ENCODE measurements around the gene TMOD4.
"Not testable (repeated sequence)": the region's sequence is repeated elsewhere in the genome, so short reads cannot be mapped to it uniquely, and the experiment has no call there.

TMOD4 gene

DNA sequence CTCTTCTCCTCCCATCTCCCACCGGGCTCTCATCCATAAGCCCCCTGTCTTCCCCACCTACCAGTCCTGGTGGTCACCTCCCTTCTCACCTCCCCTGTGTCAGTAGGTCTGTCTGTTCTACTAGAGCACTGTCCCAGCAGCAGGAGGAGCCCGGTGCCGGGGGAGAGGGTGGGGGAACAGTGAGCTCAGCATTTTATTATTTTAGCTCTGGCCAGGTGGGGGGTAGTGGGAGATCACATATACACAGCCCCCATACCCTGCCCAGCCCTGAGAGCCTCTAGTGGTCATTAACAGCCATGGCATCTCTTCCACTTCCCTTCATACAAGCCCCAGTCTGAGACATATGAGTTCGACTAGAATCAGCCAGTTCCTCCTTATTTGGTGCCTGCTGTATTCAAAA is at the start of gene TMOD4:
Gene TMOD4, minus strand, starts transcription at position 119 of the 400 bp plus-strand sequence. CDS start 1,106 bp downstream, outside the sequence.
- DNase-seq, result peak; percentile 80 to 88

DNA sequence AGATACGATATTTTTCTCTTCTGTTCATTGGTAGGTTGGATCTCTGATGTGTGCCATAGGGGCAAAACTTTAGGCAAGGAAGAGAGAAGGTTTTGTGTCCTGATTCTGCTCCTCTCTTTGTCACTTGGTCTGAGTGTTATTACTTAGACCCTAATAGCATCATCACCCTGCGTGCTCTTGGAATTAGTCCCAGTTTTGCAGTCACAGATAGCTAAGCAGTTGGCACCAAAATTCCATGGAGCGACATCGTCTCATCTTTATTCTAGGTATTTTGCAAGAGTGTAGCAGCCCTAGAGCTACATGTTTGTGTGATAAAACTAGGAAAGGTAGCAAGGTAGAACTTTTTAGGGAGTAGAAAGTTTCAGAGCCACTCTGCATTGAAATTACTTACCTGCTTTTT is 46.3 kb upstream of the TMOD4 start:
- DNase-seq, result no peak

DNA sequence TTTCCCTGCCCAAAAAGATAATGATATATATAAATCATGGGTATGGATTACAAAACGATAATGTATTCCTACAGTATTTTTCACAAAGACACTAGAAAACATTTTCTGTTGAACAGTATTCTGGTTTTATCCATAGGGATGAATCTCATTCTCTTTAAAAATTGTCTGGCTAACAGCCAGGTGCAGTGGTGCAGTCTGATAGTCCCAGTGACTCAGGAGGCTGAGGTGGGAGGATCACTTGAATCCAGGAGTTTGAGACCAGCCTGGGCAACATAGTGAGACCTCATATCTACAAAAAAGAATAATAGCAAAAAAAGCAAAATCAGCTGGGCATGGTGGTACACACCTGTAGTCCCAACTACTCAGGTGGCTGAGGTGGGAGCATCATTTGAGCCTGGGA is 45.8 kb upstream of the TMOD4 start:
- no peak for DNase-seq

DNA sequence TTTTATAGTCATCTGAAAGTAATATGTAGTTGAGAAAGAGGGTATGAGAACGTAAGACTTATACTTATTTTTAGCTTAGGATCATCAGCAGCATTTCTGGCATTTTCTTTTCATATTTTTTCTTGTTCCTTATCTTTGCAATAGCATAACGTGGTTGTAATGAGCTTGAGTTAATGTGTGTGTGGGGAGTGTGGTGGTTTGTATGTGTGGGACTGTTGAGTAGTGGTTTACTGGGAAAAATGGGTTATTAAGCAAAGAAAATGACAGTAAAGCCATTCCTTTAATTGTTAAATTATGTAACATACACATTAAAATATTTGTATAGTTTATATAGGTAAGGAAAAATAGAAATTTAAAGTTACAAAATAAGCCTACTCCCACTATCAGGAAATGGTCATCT is 37.8 kb upstream of the TMOD4 start:
- DNase-seq, result no peak

DNA sequence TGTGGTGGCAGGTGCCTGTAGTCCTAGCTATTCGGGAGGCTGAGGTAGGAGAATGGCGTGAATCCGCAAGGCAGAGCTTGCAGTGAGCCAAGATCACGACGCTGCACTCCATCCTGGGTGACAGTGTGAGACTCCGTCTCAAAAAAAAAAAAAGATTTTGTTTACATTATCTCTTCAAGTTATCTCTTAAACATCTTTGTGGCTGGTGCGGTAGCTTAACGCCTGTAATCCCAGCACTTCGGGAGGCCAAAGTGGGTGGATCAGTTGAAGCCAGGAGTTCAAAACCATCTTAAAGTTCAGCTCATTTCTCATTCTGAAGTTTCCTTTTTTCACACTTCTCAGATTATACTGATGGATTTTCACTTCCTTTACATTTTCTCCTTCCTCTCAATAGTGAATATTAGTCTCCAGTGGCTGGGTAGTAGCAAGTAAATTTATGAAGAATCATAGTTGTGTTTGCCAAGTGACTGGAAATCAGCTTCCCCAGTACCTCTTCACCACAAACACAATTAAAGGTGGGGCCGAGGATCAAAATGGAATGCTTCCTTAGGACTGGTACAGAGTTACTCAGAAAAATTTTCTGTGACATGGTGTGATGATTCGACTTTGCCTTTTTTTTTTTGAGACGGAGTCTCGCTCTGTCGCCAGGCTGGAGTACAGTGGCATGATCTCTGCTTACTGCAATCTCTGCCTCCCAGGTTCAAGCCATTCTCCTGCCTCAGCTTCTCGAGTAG is 36.4 kb upstream of the TMOD4 start:
- no peak for DNase-seq

DNA sequence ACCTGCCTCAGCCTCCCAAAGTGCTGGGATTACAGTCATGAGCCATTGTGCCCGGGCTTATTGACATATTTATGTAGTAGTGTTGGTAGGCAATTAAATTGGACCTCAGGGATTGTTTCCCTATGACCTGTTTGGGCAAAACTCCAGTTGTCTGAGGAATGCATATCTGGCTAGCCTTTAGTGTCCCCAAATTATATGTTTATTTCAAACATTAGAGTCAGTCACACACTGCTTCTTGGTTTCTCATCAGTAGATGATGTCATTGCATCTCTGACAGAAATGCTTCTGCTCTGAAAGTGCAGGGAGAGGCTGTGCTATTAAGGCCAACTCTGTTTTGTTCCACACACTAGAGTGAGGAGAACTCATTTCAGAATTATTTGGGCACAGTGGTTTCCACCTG is 35.0 kb upstream of the TMOD4 start:
- DNase-seq, result no peak

DNA sequence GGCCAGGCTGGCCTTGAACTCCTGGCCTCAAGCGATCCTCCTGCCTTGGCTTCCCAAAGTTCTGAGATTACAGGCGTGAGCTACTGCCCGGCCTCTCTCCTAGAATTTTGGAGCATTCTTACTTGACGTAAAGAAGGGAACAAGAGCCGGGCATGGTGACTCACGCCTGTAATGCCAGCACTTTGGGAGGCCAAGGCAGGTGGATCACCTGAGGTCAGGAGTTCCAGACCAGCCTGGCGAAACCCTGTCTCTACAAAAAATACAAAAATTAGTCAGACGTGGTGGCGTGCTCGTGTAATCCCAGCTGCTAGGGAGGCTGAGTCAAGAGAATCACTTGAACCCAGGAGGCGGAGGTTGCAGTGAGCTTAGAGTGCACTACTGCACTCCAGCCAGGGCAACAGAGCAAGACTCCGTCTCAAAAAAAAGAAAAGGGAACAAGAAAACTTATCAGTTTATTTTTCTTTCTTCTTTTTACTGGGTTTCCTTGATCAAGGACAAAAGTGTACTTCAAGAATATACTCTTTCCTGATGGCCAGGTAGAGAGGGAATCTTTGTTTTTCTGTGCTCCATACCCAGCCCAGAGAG is 29.7 kb upstream of the TMOD4 start:
- not testable (repeated sequence) for DNase-seq

DNA sequence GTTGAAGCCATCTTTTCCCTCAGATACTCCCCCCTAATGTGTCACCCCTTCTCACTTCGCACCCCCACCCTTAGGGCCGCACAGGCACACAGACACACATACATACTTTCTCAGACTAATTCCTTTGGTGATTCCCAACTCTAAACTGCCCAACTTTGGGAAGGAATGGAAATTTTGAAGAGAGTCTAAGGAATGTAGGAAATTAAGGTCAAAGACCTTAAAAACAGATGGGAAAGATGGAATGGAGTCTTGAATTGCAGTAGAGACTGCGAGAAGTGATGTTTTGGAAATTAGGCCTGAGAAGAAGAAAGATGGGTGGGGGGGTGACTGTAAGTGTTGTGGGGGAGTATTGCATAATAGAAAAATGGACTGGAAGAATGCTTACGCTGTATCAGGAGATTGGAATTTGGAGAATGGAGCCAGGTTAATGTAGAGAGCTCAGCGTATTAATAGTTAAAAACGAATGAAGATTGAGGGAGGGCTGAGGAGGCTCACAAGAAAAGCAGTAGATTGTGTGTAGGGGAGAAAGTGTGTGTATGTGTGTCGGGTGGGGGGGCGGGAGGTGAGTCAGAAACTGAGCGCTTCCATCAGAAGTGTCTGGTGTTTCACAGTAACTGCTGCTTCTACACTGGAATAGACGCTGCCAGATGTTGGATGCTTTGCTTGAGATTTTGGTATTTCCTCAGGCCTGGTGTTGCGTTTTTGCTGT is 24.2 kb upstream of the TMOD4 start:
- DNase-seq, result no peak

DNA sequence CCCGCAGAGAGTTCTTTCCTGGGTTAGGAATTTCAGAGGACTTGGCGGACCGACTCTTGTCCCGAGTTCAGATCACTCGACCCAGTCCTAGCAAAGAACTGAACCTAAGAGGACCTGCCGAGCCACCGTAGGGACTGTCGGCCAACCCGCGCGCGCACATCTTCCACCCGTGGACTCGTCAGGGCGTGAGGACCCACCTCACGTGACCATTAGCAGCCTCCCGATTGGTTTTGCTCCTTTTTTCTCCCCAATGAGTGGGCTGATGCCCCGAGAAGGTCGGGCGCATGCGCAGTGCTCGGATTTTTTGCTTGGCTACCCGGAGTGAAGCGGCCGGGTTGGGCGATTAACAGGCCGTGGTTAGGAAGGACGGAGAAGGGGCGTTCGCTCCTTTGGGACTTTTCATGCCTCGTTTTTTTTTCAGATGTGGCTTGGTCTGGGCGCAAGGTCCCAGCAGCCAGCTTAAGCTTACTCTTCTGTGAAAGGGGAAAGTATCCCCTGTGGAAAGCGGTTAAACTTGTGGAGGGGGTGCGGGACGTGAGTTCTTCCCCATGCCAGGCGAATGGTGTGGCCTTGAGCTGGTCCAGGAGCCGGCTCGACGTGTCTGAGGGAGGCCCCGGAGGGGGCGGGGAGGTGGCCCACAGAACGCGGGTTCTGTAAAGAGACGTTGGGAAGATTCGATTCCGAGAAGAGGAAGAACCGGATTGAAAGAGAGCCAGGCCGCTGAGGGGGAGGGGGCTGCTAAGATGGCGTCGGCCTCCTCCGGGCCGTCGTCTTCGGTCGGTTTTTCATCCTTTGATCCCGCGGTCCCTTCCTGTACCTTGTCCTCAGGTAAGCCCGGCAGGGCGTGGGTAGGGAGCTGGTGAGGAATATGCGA is 22.7 kb upstream of the TMOD4 start, which contains the start of gene PIP5K1A:
Gene PIP5K1A, plus strand, starts transcription at position 299 of the 874 bp plus-strand sequence. Its CDS starts 445 bp downstream, at position 744.
- peak; percentile 98 to 99 for DNase-seq

DNA sequence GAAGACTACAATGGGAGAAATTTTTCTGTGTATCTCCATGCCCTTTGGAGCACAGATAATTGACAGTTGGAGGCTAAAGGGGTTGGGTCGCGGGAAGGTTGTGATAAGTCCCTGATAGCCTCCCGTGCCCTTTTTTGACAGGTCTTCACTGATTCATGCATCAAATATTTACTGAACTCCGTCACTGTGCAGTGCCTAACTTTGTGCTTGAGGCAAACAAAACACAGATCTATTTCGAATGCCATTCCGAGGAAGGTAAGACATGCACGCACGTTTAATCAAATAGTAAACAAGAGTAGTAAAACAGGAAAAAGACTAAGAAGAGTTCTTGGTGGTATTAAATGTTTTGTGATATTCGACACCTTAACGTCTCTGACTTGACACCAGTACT is 22.1 kb upstream of the TMOD4 start:
- DNase-seq, result no peak

DNA sequence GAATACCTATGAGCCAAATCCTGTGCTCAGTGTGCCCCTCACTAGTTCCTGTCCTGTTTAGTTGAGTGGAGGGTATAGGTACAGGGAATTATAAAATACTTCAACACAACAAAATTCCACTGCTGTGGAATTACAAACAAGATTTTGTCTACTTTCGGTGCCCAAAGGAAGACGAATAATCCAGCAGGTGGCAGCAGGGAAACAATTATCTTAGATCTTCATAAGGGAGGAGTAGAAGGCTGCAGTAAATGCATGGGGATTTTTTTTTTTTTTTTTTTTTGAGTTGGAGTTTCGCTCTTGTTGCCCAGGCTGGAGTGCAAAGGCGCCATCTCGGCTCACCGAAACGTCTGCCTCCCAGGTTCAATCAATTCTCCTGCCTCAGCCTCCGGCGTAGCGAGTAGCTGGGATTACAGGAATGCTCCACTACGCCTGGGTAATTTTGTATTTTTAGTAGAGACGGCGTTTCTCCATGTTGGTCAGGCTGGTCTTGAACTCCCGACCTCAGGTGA is 20.6 kb upstream of the TMOD4 start:
- peak; percentile 90 to 93 for DNase-seq

DNA sequence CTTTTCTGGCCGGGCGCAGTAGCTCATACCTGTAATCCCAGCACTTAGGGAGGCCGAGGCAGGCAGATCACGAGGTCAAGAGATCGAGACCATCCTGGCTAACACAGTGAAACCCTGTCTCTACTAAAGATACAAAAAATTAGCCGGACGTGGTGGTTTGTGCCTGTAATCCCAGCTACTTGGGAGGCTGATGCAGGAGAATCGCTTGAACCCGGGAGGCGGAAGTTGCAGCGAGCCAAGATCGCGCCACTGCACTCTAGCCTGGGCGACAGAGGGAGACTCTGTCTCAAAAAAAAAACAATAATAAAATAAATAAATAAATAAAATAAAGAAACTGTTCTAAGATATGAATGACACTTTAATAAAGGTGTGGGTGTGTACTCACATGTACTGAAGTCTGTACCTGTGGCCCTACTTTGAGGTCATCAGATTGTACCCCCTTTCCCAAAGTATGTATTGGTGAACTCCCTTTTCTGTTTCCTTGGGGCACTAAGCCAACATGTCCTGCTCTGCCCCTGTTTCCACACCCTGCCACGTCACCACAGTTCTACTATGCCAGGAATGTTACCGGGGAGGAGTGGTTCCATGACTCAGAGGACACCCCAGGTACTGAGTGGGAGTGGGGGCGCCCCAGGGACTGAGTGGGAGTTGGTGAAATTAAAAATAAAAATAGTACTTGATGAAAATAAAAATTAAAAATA is 19.3 kb upstream of the TMOD4 start:
- not testable (repeated sequence) for DNase-seq

DNA sequence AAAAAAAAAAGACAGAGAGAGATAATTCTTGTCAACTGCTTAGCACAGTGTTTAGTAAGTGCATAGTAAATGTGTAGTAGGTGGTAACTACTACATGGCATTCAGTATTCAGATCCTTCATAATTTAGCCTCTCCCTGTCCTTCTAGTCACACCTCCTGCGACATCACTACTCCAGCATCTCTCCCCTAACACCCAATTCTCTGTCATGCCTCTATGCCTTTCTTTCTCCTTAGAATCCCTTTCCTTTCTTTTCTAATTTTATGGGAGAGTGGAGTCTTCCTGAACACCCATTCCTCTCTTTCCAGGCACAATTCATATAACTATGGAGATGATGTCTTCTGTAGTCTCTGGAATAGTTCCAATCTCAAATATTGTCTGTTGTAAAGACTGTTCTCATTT is 18.1 kb upstream of the TMOD4 start:
- DNase-seq, result no peak

DNA sequence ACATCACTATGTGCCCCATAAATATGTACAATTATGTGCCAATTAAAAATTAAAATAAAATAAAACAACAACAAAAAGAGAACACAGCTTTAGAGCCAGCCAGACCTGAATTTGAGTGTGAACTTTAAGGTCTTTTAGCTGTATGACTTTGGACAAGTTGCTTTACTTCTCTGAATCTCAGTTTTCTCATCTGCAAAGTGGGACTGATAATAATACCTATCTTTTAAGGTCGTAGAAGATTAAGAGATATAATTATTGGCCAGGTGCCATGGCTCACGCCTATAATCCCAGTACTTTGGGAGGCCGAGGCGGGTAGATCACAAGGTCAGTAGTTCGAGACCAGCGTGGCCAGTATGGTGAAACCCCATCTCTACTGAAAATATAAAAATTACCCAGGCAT is 17.5 kb upstream of the TMOD4 start:
- DNase-seq, result no peak

DNA sequence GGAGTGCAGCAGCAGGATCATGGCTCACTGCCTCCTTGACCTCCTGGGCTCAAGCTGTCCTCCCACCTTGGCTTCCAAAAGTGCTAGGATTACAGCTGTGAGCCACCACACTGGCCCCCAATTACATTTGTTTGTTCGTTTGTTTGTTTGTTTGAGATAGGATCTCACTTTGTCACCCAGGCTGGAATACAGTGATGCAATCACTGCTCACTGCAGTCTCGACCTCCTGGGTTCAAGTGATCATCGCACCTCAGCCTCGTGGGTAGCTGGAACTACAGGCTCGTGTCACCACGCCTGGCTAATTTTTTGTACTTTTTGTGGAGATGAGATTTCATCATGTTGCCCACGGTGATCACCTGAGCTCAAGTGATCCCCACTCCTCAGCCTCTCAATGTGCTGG is 16.3 kb upstream of the TMOD4 start:
- no peak for DNase-seq

DNA sequence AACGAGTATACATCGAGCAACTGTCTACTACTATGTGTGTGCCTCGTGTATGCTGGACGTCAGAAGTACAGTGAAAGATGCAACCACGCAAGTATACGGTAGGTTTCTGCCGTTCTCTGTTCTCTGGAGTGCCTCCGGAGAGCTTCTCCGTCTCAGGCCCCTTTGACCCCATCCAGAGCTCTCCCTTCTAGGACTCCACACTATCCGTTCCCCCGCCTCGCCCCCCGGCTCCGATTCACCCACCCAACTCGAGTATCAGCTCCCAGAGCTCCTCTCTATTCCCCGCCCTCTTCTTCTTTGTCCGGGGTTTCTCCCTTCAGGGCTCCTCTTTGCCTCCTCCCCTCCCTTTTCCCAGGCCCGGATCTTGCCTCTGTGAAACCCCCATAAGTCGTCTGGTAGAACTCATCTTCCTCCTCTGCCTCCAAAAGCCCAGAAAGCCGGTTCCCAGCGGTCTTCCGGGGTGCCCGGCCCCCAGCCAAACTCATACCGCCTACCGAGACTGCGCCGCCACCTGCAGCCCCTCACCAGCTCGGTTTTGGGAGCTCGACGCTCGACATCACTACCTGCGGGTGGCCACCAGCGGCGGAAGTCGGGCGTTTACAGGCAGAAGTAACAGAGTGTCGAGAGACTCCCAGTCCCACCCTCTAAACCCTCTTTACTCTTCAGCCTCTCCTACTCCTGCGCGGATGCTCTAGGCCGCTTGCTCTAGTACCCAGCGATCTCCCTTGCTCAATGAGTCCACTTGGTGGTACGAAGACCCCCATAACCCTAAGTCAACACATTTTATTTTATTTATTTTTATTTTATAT is 14.1 kb upstream of the TMOD4 start, which contains the start of gene VPS72:
Gene VPS72, minus strand, starts transcription at position 561 of the 809 bp plus-strand sequence. Its CDS starts 76 bp downstream, at position 485.
- peak; percentile 96 to 97 for DNase-seq

DNA sequence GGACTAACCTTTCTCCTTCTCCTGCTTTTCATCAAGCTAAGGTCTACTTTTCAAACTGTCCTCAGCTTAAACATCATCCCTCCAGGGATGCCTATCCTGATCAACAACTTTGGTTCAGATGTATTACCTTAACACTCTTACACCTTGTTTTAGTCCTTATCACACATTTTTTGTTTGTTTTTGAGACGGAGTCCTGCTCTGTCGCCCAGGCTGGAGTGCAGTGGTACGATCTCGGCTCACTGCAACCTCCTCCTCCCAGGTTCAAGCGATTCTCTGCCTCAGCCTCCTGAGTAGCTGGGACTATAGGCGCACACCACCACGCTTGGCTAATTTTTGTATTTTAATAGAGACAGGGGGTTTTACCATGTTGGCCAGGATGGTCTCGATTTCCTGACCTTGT is 12.9 kb upstream of the TMOD4 start:
- DNase-seq, result not testable (repeated sequence)

DNA sequence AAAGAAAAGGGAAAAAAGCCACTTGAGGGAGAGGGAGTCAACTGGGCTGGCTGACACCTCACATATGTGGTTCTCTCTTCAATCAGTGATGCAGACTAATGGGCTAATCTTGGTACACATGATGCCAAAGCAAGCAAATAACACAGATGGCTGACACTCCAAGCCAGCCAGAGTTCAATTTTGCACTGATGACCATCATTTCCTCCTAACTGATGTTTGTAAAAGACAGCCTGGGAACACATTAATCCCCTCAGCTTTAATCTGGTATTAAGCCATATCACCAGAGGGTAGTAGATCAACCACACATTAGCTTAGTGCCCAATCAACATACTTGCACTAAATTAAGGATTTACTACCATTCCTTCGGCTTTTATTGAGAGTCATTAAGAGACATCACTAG is 11.4 kb upstream of the TMOD4 start:
- DNase-seq, result no peak

DNA sequence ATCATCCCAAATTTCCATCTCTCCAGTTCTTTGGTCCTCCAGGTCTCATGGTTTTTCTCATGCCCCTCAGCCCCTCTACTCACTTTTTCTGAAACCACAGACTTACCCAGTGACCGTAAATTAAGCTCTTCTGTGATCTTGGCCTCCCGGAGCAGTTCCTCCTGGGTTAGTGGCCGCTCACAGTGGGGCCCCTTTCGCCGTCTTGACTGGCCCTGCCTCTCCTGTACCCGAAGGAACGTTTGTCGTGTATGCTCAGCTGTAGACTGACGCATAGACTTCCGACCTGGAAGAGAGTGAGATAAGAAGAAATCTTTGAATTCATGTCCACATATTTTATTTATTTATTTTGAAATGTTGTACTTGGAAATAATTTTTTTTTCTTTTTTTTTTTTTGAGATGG is 8.4 kb upstream of the TMOD4 start:
- DNase-seq, result no peak

DNA sequence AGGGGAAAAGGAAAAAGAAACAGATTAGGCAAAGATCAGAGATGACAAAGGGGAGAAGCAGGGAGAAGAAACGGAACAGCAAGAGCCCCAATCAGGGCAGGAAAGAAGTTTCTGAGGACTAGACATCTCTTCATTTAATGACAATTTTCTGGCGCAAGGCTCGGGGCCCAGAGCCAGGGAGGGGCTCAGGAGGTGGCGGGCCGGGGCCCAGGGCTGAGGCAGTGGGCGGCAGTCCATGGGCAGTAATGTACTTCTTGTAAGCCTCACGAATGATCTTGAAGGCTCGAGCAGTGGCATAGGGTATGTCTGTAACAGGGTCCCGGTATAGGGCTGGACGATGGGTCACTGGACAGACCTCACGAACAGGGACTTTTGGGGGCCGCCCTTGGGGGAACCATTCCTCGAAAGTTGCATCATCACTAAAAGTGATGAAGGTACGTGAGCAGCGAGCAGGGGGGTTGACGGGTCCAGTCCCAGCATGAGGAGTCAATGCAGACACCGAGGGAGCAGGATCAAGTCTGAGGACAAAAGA is 799 bp upstream of the TMOD4 start:
- no peak for DNase-seq
